RWPE2 (cell line): Measurements from ENCODE around the gene STON2.

Experiments used
- ATAC-seq: fragments of 200-7000 bp; cut with Tn5 transposase; 3 replicates; pipeline ENCODE4 v1.9.1; 2021; ENCODE audit warnings: low read depth
- DNase-seq: peaks from one replicate; pipeline ENCODE4 v3.0.0-alpha.2; 2020; ENCODE audit warnings: low spot score
- H3K27ac ChIP-seq: fragments of 450-650 bp; 2 replicates; pipeline ENCODE4 v1.5.1; 2017; ENCODE audit warnings: mild to moderate bottlenecking; ENCODE audit not compliant: poor library complexity, severe bottlenecking
- H3K27me3 ChIP-seq: fragments of 250-450 bp; sonication (Bioruptor Pico); 2 replicates; pipeline ENCODE4 v1.5.1; 2021; ENCODE audit warnings: mild to moderate bottlenecking, moderate library complexity; ENCODE audit not compliant: insufficient read depth, poor library complexity, severe bottlenecking
- H3K36me3 ChIP-seq: fragments of 250-450 bp; sonication (Bioruptor Pico); 2 replicates; pipeline ENCODE4 v1.5.1; 2020; ENCODE audit warnings: low read depth, mild to moderate bottlenecking, moderate library complexity
- H3K4me1 ChIP-seq: fragments of 250-450 bp; sonication (Bioruptor Pico); 2 replicates; pipeline ENCODE4 v1.5.1; 2021; ENCODE audit warnings: mild to moderate bottlenecking, moderate library complexity; ENCODE audit not compliant: insufficient read depth, poor library complexity, severe bottlenecking
- H3K4me3 ChIP-seq: fragments of 250-450 bp; sonication (Bioruptor Pico); 2 replicates; pipeline ENCODE4 v1.5.1; 2021; ENCODE audit warnings: mild to moderate bottlenecking, moderate library complexity; ENCODE audit not compliant: severe bottlenecking
- H3K9me3 ChIP-seq: fragments of 250-450 bp; sonication (Bioruptor Pico); 2 replicates; pipeline ENCODE4 v1.5.1; 2021; ENCODE audit warnings: mild to moderate bottlenecking, moderate library complexity; ENCODE audit not compliant: severe bottlenecking
- TF ChIP-seq, protein P1 (sequence below): fragments of 450-650 bp; IDR thresholded peaks from one replicate; pipeline ENCODE4 v1.5.1; 2017; ENCODE audit warnings: mild to moderate bottlenecking, moderate library complexity; ENCODE audit not compliant: poor library complexity, severe bottlenecking

STON2 gene

DNA sequence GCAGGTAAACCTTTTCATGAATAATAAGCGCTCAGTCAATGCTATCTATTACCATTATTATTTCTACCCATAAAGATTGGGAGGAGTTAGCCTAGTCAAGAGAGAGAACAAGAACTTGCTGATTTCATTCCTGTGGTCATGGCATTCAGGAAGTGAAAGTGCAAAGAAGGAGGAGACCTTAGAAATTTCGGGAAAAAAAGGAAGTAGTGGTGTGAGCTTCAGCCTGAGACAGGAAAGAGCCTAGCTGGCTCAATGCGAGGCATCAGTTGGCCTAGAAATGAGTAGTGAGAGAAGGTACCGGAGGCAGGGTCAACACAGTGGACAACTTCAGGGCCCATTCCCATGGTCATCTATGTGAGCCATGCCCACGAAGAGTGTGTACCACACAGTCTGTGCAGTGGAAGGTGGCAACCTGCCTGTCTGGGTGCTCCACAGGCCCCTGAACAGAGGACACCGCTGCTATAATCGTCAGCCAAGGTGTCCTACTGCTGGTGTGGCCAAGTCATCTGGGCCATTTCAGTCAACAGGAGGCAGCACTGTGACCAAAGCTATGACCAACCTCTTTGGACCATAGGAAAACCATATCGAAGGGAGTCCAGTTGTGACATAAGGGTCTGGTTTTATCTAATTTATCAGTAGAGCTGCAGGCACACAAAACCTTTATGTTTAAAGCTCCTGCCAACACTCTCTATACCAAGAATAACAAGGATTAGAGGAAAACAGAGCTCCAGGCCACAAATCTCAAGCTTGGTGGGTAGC is 16.2 kb upstream of the STON2 start:
- H3K9me3 ChIP-seq = no peaks in the 10 kb centered on the region
- TF ChIP-seq, protein P1, sequence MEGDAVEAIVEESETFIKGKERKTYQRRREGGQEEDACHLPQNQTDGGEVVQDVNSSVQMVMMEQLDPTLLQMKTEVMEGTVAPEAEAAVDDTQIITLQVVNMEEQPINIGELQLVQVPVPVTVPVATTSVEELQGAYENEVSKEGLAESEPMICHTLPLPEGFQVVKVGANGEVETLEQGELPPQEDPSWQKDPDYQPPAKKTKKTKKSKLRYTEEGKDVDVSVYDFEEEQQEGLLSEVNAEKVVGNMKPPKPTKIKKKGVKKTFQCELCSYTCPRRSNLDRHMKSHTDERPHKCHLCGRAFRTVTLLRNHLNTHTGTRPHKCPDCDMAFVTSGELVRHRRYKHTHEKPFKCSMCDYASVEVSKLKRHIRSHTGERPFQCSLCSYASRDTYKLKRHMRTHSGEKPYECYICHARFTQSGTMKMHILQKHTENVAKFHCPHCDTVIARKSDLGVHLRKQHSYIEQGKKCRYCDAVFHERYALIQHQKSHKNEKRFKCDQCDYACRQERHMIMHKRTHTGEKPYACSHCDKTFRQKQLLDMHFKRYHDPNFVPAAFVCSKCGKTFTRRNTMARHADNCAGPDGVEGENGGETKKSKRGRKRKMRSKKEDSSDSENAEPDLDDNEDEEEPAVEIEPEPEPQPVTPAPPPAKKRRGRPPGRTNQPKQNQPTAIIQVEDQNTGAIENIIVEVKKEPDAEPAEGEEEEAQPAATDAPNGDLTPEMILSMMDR = no peak
- no peak overlapping the region for H3K4me3 ChIP-seq
- no peaks in the 10 kb centered on the region for H3K27me3 ChIP-seq
- ATAC-seq (no peak), DNase-seq (no peak)
- H3K36me3 ChIP-seq = peaks cover 7% of the 10 kb centered on the region; the same call in 1 of the 2 replicates
- H3K27ac ChIP-seq = no peak overlapping the region
- H3K4me1 ChIP-seq = peaks cover 9% of the 10 kb centered on the region

DNA sequence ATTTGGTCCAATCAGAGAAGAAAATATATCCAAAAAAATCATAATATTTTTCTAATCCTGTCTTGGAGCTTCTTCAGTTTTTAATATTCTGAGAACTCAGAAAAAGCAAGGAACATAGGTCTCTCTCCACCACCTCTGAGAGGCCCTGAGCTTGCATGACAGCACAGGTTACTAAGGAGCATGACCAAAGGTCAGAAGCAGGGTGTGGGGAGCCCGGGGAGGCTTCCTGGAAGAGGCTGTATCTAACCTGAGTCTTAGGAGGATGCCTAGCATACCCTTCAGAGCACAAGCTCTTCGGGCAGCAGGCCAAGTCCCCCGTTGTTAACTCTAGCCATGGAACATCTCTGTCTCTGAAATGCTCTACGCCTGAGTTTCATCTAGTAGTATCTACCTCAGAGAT is 15.7 kb upstream of the STON2 start:
- Histone ChIP-seq H3K4me3 (no peak overlapping the region), H3K27me3 (no peaks in the 10 kb centered on the region), H3K36me3 (peaks cover 7% of the 10 kb centered on the region; the same call in 1 of the 2 replicates), H3K4me1 (peaks cover 9% of the 10 kb centered on the region), H3K9me3 (no peaks in the 10 kb centered on the region), H3K27ac (no peak overlapping the region)
- DNase-seq (no peak), ATAC-seq (no peak)
- TF ChIP-seq, protein P1 = no peak

DNA sequence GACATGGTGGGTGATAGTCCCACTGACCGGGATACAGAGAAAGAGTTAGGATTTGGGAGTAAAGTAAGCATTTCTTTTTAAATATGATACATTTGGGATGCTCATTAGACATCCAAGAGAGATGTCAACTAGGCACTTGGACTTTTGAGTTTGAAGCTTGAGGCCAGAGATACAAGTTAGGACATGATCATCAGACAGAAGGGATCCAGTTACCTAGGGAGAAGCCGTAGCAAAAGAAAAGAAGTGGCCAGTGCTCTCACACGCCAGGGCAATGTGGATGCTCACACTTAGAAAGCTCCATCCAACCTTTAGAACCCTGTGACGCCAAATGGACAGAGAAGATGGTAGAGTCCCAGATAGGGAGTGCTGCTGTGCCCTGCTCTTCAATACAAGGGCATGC is 14.0 kb upstream of the STON2 start:
- Histone ChIP-seq H3K36me3 (peaks cover 7% of the 10 kb centered on the region; the same call in 1 of the 2 replicates), H3K9me3 (no peaks in the 10 kb centered on the region), H3K27ac (no peak overlapping the region), H3K4me1 (peaks cover 9% of the 10 kb centered on the region), H3K4me3 (no peak overlapping the region), H3K27me3 (no peaks in the 10 kb centered on the region)
- ATAC-seq (peak; percentile 76), DNase-seq (no peak)
- TF ChIP-seq, protein P1 = no peak

GRCh38 chr14:81412779-81413178 is 12.7 kb upstream of the STON2 start:
- Histone ChIP-seq H3K27me3 (no peaks in the 10 kb centered on the region), H3K27ac (no peak overlapping the region), H3K9me3 (no peaks in the 10 kb centered on the region), H3K36me3 (peaks cover 7% of the 10 kb centered on the region; the same call in 1 of the 2 replicates), H3K4me3 (no peak overlapping the region), H3K4me1 (peaks cover 18% of the 10 kb centered on the region)
- ATAC-seq = no peak
- DNase-seq = no peak
- TF ChIP-seq, protein P1 = no peak

GRCh38 chr14:81408595-81408994 is 8.5 kb upstream of the STON2 start:
- ATAC-seq (peak; percentile 64), DNase-seq (no peak)
- TF ChIP-seq, protein P1 = no peak
- Histone ChIP-seq H3K36me3 (peaks cover 3% of the 10 kb centered on the region; the same call in 1 of the 2 replicates), H3K4me3 (no peak overlapping the region), H3K27me3 (no peaks in the 10 kb centered on the region), H3K4me1 (peaks cover 13% of the 10 kb centered on the region), H3K9me3 (no peaks in the 10 kb centered on the region), H3K27ac (no peak overlapping the region)
